Activated T-cell treated with anti-CD3 and anti-CD28 coated beads, Interleukin-2, amount 50 U/mL, for 72 hours (primary cell): ENCODE results near the gene ZSWIM3. TPM values are rescaled to one million over a fixed set of nuclear protein-coding genes. Genes with fewer than 3 reads are reported as not detected.
"Not testable (repeated sequence)": the region's sequence is repeated elsewhere in the genome, so short reads cannot be mapped to it uniquely, and the experiment has no call there.

ENCODE experiments used
- ATAC-seq, 2 donors: fragments of 150-1000 bp; cut with Tn5 transposase; replicated peaks in 1 of 2; 2 replicates each; pipeline ENCODE4 v1.10.0; 2021; ENCODE audit warnings: moderate library complexity in 2 of 2, mild to moderate bottlenecking in 1 of 2
- DNase-seq, 2 donors: peaks; one replicate each; pipeline ENCODE4 v3.0.0; 2021 to 2022; ENCODE audit warnings: mixed read lengths in 1 of 2
- H3K27ac Mint-ChIP-seq: one replicate; pipeline ENCODE4 v1.8.0; 2022; ENCODE audit warnings: mild to moderate bottlenecking, moderate library complexity, mixed read lengths
- H3K27me3 Mint-ChIP-seq: one replicate; pipeline ENCODE4 v1.8.0; 2022; ENCODE audit warnings: low read depth, mixed read lengths
- H3K36me3 Mint-ChIP-seq, 2 donors: one replicate each; pipeline ENCODE4 v1.8.0; 2022; ENCODE audit warnings: mixed read lengths in 2 of 2, mild to moderate bottlenecking in 1 of 2; ENCODE audit not compliant: insufficient read depth in 2 of 2
- H3K4me1 Mint-ChIP-seq: one replicate; pipeline ENCODE4 v1.8.0; 2022; ENCODE audit warnings: low read depth, mixed read lengths
- H3K4me3 Mint-ChIP-seq, 2 donors: one replicate each; pipeline ENCODE4 v1.8.0; 2022; ENCODE audit warnings: mild to moderate bottlenecking in 2 of 2, mixed read lengths in 2 of 2, moderate library complexity in 2 of 2
- H3K9me3 Mint-ChIP-seq, 2 donors: one replicate each; pipeline ENCODE4 v1.8.0; 2022; ENCODE audit warnings: mixed read lengths in 2 of 2
- total RNA-seq, 2 donors: library from RNA; stranded (reverse); gene quantifications; one replicate each; pipeline ENCODE4 v1.2.3, GENCODE V29; 2022

Gene ZSWIM3
- total RNA-seq, 2 donors from 2014 or later = 6.5 to 6.7 TPM

GRCh38 chr20:45892828-45893500 lies 35.5 kb downstream of the ZSWIM3 start:
- Mint-ChIP-seq H3K4me3 (peak overlapping the region; percentile 94), H3K27ac (peak overlapping the region; percentile 30)
- peak; percentile 37 to 54 for DNase-seq

GRCh38 chr20:45893831-45894230 lies 36.4 kb downstream of the ZSWIM3 start:
- H3K4me3 Mint-ChIP-seq = peak overlapping the region in 1 of 2 donors; percentile 13
- no peaks in the 10 kb centered on the region for H3K27me3 Mint-ChIP-seq
- peaks cover 0 to 2% of the 10 kb centered on the region in 2 donors for H3K36me3 Mint-ChIP-seq
- no peaks in the 10 kb centered on the region for H3K9me3 Mint-ChIP-seq
- ATAC-seq = no peak
- no peak for DNase-seq
- peaks cover 22% of the 10 kb centered on the region for H3K4me1 Mint-ChIP-seq
- no peak overlapping the region for H3K27ac Mint-ChIP-seq

More at GRCh38 chr20:45892828-45893500, 35.5 kb downstream of the ZSWIM3 start:
- H3K9me3 Mint-ChIP-seq = no peaks in the 10 kb centered on the region
- H3K36me3 Mint-ChIP-seq = peaks cover 0 to 2% of the 10 kb centered on the region in 2 donors
- ATAC-seq = peak; percentile 34 to 47
- H3K27me3 Mint-ChIP-seq = no peaks in the 10 kb centered on the region
- H3K4me1 Mint-ChIP-seq = peaks cover 22% of the 10 kb centered on the region

- peaks cover 0 to 2% of the 10 kb centered on the region in 2 donors for H3K36me3 Mint-ChIP-seq
- no peaks in the 10 kb centered on the region for H3K9me3 Mint-ChIP-seq
- H3K4me1 Mint-ChIP-seq = peaks cover 18% of the 10 kb centered on the region
- no peak overlapping the region for H3K27ac Mint-ChIP-seq
- DNase-seq = no peak
- H3K4me3 Mint-ChIP-seq = no peak overlapping the region
- ATAC-seq = no peak
- no peaks in the 10 kb centered on the region for H3K27me3 Mint-ChIP-seq
Measured at GRCh38 chr20:45894797-45895196, 37.4 kb downstream of the ZSWIM3 start.

GRCh38 chr20:45896641-45897161 lies 39.3 kb downstream of the ZSWIM3 start:
- H3K27ac Mint-ChIP-seq = no peak overlapping the region
- ATAC-seq (no peak), DNase-seq (no peak)
- H3K9me3 Mint-ChIP-seq = no peaks in the 10 kb centered on the region
- no peaks in the 10 kb centered on the region for H3K27me3 Mint-ChIP-seq
- no peak overlapping the region for H3K4me3 Mint-ChIP-seq
- H3K36me3 Mint-ChIP-seq = peaks cover 0 to 2% of the 10 kb centered on the region in 2 donors
- peaks cover 12% of the 10 kb centered on the region for H3K4me1 Mint-ChIP-seq

GRCh38 chr20:45897289-45897688 lies 39.9 kb downstream of the ZSWIM3 start:
- no peak for ATAC-seq
- H3K36me3 Mint-ChIP-seq = peaks cover 0 to 2% of the 10 kb centered on the region in 2 donors
- H3K9me3 Mint-ChIP-seq = no peaks in the 10 kb centered on the region

GRCh38 chr20:45897692-45898091 lies 40.3 kb downstream of the ZSWIM3 start:
- H3K27ac Mint-ChIP-seq = no peak overlapping the region
- H3K9me3 Mint-ChIP-seq = no peaks in the 10 kb centered on the region
- peaks cover 2% of the 10 kb centered on the region for H3K4me1 Mint-ChIP-seq
- peaks cover 0 to 2% of the 10 kb centered on the region in 2 donors for H3K36me3 Mint-ChIP-seq
- no peak overlapping the region for H3K4me3 Mint-ChIP-seq
- no peak for ATAC-seq
- DNase-seq = no peak
- no peaks in the 10 kb centered on the region for H3K27me3 Mint-ChIP-seq

More at GRCh38 chr20:45897289-45897688, 39.9 kb downstream of the ZSWIM3 start:
- no peaks in the 10 kb centered on the region for H3K27me3 Mint-ChIP-seq
- peaks cover 6% of the 10 kb centered on the region for H3K4me1 Mint-ChIP-seq
- no peak overlapping the region for H3K27ac Mint-ChIP-seq
- H3K4me3 Mint-ChIP-seq = no peak overlapping the region
- no peak for DNase-seq

GRCh38 chr20:45898285-45898684 lies 40.9 kb downstream of the ZSWIM3 start:
- peaks cover 0 to 2% of the 10 kb centered on the region in 2 donors for H3K36me3 Mint-ChIP-seq
- no peaks in the 10 kb centered on the region for H3K9me3 Mint-ChIP-seq
- no peaks in the 10 kb centered on the region for H3K27me3 Mint-ChIP-seq
- no peak for ATAC-seq
- DNase-seq = no peak
- H3K4me3 Mint-ChIP-seq = no peak overlapping the region
- no peaks in the 10 kb centered on the region for H3K4me1 Mint-ChIP-seq
- H3K27ac Mint-ChIP-seq = no peak overlapping the region

- no peak for ATAC-seq
- H3K4me3 Mint-ChIP-seq = no peak overlapping the region
- no peaks in the 10 kb centered on the region for H3K9me3 Mint-ChIP-seq
Measured at GRCh38 chr20:45899046-45899835, 41.8 kb downstream of the ZSWIM3 start.

GRCh38 chr20:45901332-45901731 lies 43.9 kb downstream of the ZSWIM3 start:
- not testable (repeated sequence) for H3K4me3 Mint-ChIP-seq, DNase-seq, H3K36me3 Mint-ChIP-seq, H3K27me3 Mint-ChIP-seq, H3K27ac Mint-ChIP-seq, H3K9me3 Mint-ChIP-seq, H3K4me1 Mint-ChIP-seq, ATAC-seq

More at GRCh38 chr20:45899046-45899835, 41.8 kb downstream of the ZSWIM3 start:
- H3K27me3 Mint-ChIP-seq = no peaks in the 10 kb centered on the region
- no peak overlapping the region for H3K27ac Mint-ChIP-seq
- no peaks in the 10 kb centered on the region for H3K36me3 Mint-ChIP-seq
- no peaks in the 10 kb centered on the region for H3K4me1 Mint-ChIP-seq
- DNase-seq = no peak

- H3K9me3 Mint-ChIP-seq = no peaks in the 10 kb centered on the region
- DNase-seq (no peak), ATAC-seq (no peak)
- H3K4me1 Mint-ChIP-seq = no peaks in the 10 kb centered on the region
- H3K36me3 Mint-ChIP-seq = no peaks in the 10 kb centered on the region
- H3K27me3 Mint-ChIP-seq = no peaks in the 10 kb centered on the region
- H3K4me3 Mint-ChIP-seq = no peak overlapping the region
- no peak overlapping the region for H3K27ac Mint-ChIP-seq
Measured at GRCh38 chr20:45902199-45902701, 44.8 kb downstream of the ZSWIM3 start.

- no peaks in the 10 kb centered on the region for H3K27me3 Mint-ChIP-seq
- DNase-seq (no peak), ATAC-seq (no peak)
- peaks cover 8% of the 10 kb centered on the region for H3K4me1 Mint-ChIP-seq
- no peak overlapping the region for H3K4me3 Mint-ChIP-seq
- no peaks in the 10 kb centered on the region for H3K9me3 Mint-ChIP-seq
- H3K27ac Mint-ChIP-seq = no peak overlapping the region
- H3K36me3 Mint-ChIP-seq = no peaks in the 10 kb centered on the region
Measured at GRCh38 chr20:45904583-45905504, 47.4 kb downstream of the ZSWIM3 start.

GRCh38 chr20:45905505-45906079 lies 48.2 kb downstream of the ZSWIM3 start:
- peaks cover 12% of the 10 kb centered on the region for H3K4me1 Mint-ChIP-seq
- no peak overlapping the region for H3K4me3 Mint-ChIP-seq
- H3K36me3 Mint-ChIP-seq = no peaks in the 10 kb centered on the region
- no peaks in the 10 kb centered on the region for H3K27me3 Mint-ChIP-seq
- H3K27ac Mint-ChIP-seq = no peak overlapping the region
- DNase-seq = no peak
- no peaks in the 10 kb centered on the region for H3K9me3 Mint-ChIP-seq
- no peak for ATAC-seq
